Mucosa of rectum (tissue), 2 donors: ENCODE results near the gene FBXO36.
"Not testable (repeated sequence)": the region's sequence is repeated elsewhere in the genome, so short reads cannot be mapped to it uniquely, and the experiment has no call there.

Experiments used
- H3K27ac ChIP-seq, 2 donors: one replicate each; pipeline ENCODE4 v1.7.0; 2013; ENCODE audit warnings: inconsistent platforms in 2 of 2, low read depth in 2 of 2, low read length in 2 of 2
- H3K27me3 ChIP-seq, 2 donors: one replicate each; pipeline ENCODE4 v1.7.0; 2013; ENCODE audit warnings: low read length in 2 of 2; ENCODE audit not compliant: control insufficient read depth in 2 of 2, insufficient read depth in 2 of 2
- H3K36me3 ChIP-seq, 2 donors: one replicate each; pipeline ENCODE4 v1.7.0; 2013; ENCODE audit warnings: low read length in 2 of 2; ENCODE audit not compliant: control insufficient read depth in 2 of 2, insufficient read depth in 2 of 2
- H3K4me1 ChIP-seq, 2 donors: one replicate each; pipeline ENCODE4 v1.7.0; 2013; ENCODE audit warnings: low read length in 2 of 2, mild to moderate bottlenecking in 1 of 2; ENCODE audit not compliant: control insufficient read depth in 2 of 2, insufficient read depth in 2 of 2
- H3K4me3 ChIP-seq, 2 donors: one replicate each; pipeline ENCODE4 v1.7.0; 2013; ENCODE audit warnings: low read length in 2 of 2
- H3K9ac ChIP-seq, 2 donors: one replicate each; pipeline ENCODE4 v1.7.0; 2013; ENCODE audit warnings: low read length in 2 of 2, low read depth in 1 of 2, mild to moderate bottlenecking in 1 of 2
- H3K9me3 ChIP-seq, 2 donors: one replicate each; pipeline ENCODE4 v1.7.0; 2013; ENCODE audit warnings: low read length in 2 of 2; ENCODE audit not compliant: control insufficient read depth in 2 of 2
- donor health status: healthy.
- donor health status: Normal muscosa, but diverticular disease.

The FBXO36 gene

DNA sequence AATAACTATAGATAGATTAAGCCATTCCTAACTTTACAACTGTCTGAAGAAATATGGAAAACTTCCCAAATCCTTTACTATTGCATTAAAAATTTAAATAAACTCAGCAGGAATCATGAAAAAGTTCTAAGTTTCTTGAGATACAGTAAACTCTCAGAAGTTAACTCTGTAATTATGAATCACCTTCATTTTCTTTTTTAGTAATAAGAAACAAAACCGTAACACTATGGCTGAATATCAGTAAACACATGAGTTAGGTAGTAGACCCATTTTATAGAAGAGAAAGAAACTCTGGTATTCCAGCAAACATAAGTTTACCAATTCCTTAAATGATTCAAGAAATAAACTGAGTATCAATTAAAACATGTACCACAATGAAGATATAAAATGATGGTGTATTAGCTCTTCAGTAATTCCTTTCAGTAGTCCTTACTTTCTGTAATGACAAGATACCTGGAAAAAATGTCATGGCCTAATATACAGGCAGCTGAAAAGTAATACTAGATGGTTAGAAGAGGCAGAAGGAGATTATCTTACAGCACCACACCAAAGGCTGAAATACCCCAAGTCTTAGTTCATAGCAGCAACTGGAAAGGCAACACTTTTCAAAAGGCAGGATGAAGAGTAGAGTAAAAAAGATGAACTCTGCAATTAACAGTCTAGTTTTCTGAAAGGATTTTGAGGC lies 12.0 kb upstream of the FBXO36 start:
- Histone ChIP-seq H3K4me1 (peaks cover 0 to 3% of the 10 kb centered on the region in 2 donors), H3K36me3 (peaks cover 5% of the 10 kb centered on the region in 2 donors), H3K27ac (no peak overlapping the region), H3K9ac (no peak overlapping the region), H3K27me3 (no peaks in the 10 kb centered on the region), H3K4me3 (no peak overlapping the region), H3K9me3 (no peaks in the 10 kb centered on the region)

DNA sequence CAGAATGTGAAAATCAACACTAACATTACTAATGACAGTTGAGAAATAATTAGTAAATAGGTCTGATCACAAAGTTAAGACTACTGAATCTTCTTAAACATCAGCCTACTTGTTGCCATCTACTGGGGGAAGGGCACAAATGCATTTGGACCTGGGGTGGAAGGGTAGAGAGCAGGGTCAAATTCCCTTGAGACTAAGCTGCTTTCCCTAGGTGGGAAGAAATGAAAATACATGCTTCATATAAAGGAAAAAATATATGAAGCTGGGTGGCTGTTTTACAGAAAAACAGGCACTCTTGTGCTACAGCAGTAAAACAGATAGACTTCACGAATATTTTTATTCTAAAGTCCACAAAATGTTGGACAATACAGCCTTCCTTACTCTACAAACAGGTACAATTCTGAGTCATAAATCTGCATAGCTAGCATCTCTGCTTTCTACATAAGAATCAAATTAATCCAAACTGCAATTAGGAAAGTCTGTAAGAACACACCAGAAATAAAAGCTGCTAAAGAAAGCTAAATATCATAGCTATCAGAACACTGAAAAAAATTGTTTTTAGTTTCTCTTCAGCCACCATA lies 11.4 kb upstream of the FBXO36 start:
- Histone ChIP-seq H3K27ac (no peak overlapping the region), H3K27me3 (no peaks in the 10 kb centered on the region), H3K4me3 (no peak overlapping the region), H3K36me3 (peaks cover 5% of the 10 kb centered on the region in 2 donors), H3K9me3 (no peaks in the 10 kb centered on the region), H3K4me1 (peaks cover 0 to 3% of the 10 kb centered on the region in 2 donors), H3K9ac (no peak overlapping the region)

DNA sequence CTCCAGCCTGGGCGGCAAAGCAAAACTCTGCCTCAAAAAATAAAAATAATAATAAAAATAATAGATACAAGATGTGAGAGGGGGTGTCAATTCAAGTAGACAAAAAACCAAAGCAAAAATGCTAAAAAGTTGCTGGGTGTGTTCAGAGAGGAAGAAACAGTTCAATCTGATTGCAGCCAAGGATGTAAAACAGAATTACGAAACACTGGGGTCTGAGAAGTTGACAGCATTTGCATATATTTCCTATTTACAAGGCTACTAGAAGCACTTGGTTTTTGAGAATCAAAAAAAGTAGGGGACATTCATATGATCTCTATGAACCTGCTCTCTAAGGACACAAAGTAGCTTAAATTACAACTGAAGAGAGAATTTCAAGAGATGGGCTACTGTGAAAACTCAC lies 8.1 kb upstream of the FBXO36 start:
- Histone ChIP-seq H3K9me3 (no peaks in the 10 kb centered on the region), H3K27me3 (no peaks in the 10 kb centered on the region), H3K9ac (no peak overlapping the region), H3K4me1 (peaks cover 0 to 3% of the 10 kb centered on the region in 2 donors), H3K36me3 (peaks cover 4 to 11% of the 10 kb centered on the region in 2 donors), H3K4me3 (no peak overlapping the region), H3K27ac (no peak overlapping the region)

DNA sequence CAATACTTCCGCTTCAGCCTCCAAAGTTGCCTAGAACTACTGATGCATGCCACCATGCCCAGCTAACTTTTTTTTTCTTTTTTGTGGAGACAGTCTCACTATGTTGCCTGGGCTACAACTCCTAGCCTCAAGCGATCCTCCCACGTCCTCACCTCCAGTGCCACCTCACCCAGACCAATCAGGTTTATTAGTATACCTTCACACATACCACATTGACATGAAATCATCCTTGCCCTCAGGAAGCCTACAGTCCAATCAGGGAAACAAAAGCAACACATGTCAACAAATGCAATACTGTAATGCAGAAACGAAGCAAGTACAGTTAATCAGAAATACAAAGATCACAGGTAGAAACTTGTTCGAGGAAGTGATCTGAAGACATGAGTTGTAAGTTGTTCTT lies 4.5 kb upstream of the FBXO36 start:
- Histone ChIP-seq H3K27ac (no peak overlapping the region), H3K9me3 (no peaks in the 10 kb centered on the region), H3K9ac (no peak overlapping the region), H3K27me3 (no peaks in the 10 kb centered on the region), H3K4me1 (peaks cover 8 to 10% of the 10 kb centered on the region in 2 donors), H3K4me3 (no peak overlapping the region), H3K36me3 (peaks cover 4 to 11% of the 10 kb centered on the region in 2 donors)

DNA sequence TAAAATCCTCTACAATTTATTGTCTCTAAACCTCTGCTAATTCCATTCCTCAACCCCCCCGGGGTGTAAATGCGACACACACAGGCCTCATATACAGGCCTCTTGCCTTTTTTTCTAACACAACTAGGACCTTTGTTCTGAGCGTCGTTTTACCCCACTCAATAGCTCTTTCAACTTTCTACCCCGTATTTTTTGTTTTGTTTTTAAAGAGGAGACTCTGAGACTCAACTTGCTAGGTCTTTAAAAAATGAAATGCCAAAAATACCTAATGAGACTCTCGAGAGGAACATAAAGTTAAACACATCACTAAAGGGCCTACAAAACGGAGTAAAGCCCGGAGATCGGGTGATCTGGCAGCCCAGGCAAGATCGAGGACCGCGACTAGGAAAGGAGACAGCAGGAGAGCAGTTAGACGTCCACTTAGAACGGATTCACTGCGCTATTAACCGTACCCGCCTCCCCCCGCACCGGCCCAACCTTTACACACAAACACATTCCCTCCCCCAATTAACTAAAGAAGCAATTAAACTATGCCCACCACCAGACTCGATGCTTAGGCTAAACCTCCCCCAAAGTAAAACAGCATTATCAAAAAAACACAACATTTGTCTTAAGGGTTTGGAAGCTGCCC lies 2.2 kb upstream of the FBXO36 start:
- Histone ChIP-seq H3K4me3 (peak overlapping the region; percentile 95 to 98), H3K4me1 (peaks cover 12 to 15% of the 10 kb centered on the region in 2 donors), H3K9ac (peak overlapping the region; percentile 85 to 93), H3K27ac (peak overlapping the region; percentile 99), H3K9me3 (no peaks in the 10 kb centered on the region), H3K27me3 (no peaks in the 10 kb centered on the region), H3K36me3 (peaks cover 4 to 11% of the 10 kb centered on the region in 2 donors)

DNA sequence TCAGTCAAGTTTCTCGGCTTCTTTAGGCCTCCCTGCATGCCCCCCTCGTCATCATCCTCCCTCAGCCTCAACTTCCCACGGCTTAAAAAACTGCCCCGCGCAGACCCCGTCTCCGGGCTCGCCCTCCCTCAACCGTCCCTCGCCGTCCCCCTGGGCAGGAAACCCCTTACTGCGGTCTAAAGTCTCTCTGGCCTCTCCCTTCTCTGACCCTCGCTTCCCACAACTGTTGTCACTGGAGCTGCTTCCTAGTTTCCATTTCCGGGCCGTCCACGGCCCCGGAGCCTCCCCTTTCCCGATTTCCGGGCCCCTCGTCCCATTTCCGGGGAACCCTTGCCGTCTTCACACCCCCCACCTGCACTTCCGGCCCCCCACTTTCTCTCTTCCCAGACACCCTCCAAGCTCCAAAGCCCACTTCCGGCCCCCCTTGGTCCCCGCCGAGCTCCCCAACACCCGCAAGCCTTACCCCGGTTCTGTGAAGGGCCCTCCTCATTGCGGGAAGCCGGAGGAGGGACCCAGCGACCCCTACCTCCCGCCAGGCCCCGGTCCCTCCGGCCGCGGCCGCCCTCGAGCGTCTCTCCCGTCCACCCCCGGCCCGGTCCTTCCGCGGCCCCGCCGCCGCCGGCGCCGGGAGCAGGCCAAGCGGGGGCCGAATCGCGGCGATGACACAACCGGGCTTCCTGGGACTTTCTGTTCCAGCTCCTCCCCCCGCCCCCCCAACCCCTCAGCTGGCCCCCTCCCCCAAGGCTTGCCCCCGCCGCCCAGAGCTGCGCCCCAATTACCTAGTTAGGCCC lies 1.0 kb upstream of the FBXO36 start:
- Histone ChIP-seq H3K4me3 (peak overlapping the region; percentile 95 to 98), H3K4me1 (peaks cover 12 to 15% of the 10 kb centered on the region in 2 donors), H3K9ac (peak overlapping the region; percentile 85 to 93), H3K27me3 (no peaks in the 10 kb centered on the region), H3K36me3 (peaks cover 4 to 7% of the 10 kb centered on the region in 2 donors), H3K9me3 (no peaks in the 10 kb centered on the region), H3K27ac (peak overlapping the region; percentile 99)

DNA sequence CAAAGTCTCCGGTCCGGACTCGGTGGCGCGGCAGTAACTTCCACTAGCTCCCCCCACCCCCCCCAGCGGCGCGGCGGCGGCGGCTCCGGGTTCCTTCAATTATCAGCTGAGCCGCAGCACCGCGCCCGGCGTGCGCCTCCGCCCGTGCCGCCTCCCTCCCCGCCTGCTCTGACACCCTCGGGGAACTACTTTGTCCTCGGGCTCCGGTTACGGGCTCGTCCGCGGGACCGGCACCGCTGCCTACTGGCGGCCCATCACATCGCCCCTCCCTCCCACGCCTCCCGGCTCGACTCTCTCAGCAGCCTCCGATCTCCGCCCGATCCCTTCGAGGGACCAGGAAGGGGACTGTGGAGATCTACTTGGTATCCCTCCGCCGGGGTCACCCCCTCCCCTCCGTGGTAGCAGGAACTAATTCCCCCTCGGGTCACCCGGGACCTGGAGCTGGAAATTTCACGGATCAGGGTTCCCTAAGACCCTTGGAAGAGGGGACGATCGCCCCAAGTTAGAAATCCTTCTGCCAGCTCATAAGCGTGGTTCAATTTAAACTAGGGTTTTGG lies 333 bp upstream of the FBXO36 start, which contains the start of gene TRIP12:
TSS of gene TRIP12 (minus strand) at position 118 of the 557 bp plus-strand sequence. CDS start 41,930 bp downstream, outside the sequence.
- H3K36me3 ChIP-seq: peaks cover 4 to 6% of the 10 kb centered on the region in 2 donors
- H3K27me3 ChIP-seq: no peaks in the 10 kb centered on the region
- H3K27ac ChIP-seq: peak within 1 kb of the TSS; percentile 99
- H3K4me1 ChIP-seq: peaks cover 12 to 15% of the 10 kb centered on the region in 2 donors
- H3K9me3 ChIP-seq: no peaks in the 10 kb centered on the region
- H3K9ac ChIP-seq: peak within 1 kb of the TSS; percentile 89 to 93
- peak within 1 kb of the TSS; percentile 95 to 98 for H3K4me3 ChIP-seq

DNA sequence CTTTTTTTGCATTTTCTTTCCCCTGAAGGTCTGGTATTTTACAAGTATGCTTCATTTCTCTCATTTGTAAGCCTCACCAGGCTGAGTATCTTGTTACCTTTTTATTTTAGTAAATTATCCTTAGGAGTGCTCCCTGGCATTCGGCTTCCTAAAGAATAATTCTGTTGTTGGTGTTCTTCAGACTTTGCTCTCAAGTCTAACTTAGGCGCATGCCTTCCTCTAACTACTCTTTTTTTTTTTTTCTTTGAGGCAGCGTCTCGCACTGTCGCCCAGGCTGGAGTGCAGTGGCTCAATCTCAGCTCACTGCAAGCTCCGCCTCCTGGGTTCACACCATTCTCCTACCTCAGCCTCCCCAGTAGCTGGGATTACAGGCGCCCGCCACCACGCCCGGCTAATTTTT lies 2.2 kb downstream of the FBXO36 start:
- H3K36me3 ChIP-seq, H3K9ac ChIP-seq, H3K4me3 ChIP-seq, H3K27ac ChIP-seq, H3K9me3 ChIP-seq, H3K27me3 ChIP-seq: not testable (repeated sequence)
- H3K4me1 ChIP-seq: peaks cover 12 to 13% of the 10 kb centered on the region in 2 donors

DNA sequence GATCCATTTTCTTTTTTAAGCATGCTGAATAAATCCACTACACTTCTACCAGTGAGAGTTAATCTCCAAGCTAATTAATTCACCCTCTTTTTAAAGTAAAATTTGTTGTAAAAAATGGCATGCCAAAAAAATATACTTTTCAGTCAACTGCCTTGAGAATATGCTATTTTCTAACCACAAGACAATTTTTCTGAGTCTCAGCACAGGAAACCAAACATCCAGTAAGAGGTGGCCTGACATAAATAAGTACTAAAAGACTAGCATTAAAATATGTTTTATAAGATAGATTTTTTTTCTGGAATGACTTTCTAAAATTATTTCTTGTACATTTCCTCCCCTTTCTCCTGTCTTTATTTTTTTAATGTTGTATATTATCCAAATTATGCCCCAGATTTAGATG lies 2.9 kb downstream of the FBXO36 start:
- H3K9ac ChIP-seq: no peak overlapping the region
- H3K4me1 ChIP-seq: peaks cover 8 to 9% of the 10 kb centered on the region in 2 donors
- H3K36me3 ChIP-seq: no peaks in the 10 kb centered on the region
- no peak overlapping the region for H3K27ac ChIP-seq
- H3K27me3 ChIP-seq: no peaks in the 10 kb centered on the region
- no peaks in the 10 kb centered on the region for H3K9me3 ChIP-seq
- no peak overlapping the region for H3K4me3 ChIP-seq
